DOHH2 (cell line): ENCODE results near the gene TRIM24.

Source experiments
- H3F3A ChIP-seq: fragments of 200-600 bp; sonication (generic), shearing (Covaris generic); 2 replicates; pipeline ENCODE4 v1.6.0; 2016; ENCODE audit warnings: antibody characterized with exemption, mild to moderate bottlenecking; ENCODE audit not compliant: control insufficient read depth, insufficient read depth
- H3K27ac ChIP-seq: fragments of 200-600 bp; sonication (generic); 2 replicates; pipeline ENCODE4 v1.5.1; 2014; ENCODE audit warnings: low read depth, mild to moderate bottlenecking, low read length, moderate library complexity
- H3K27me3 ChIP-seq: fragments of 200-600 bp; sonication (generic); 2 replicates; pipeline ENCODE4 v1.6.1; 2014; ENCODE audit warnings: mild to moderate bottlenecking, low read length, mixed read lengths; ENCODE audit not compliant: control insufficient read depth
- H3K36me3 ChIP-seq: fragments of 200-600 bp; sonication (generic); 2 replicates; pipeline ENCODE4 v1.6.1; 2014; ENCODE audit warnings: mild to moderate bottlenecking, low read length, moderate library complexity, mixed read lengths; ENCODE audit not compliant: control insufficient read depth
- H3K4me1 ChIP-seq: fragments of 200-600 bp; sonication (generic); 2 replicates; pipeline ENCODE4 v1.6.1; 2014; ENCODE audit warnings: mild to moderate bottlenecking, low read length, mixed read lengths; ENCODE audit not compliant: control insufficient read depth
- H3K4me2 ChIP-seq: fragments of 200-600 bp; sonication (generic); 2 replicates; pipeline ENCODE4 v1.6.0; 2014; ENCODE audit warnings: mild to moderate bottlenecking, low read length, moderate library complexity
- H3K4me3 ChIP-seq: fragments of 200-600 bp; sonication (generic); 2 replicates; pipeline ENCODE4 v1.5.1; 2014; ENCODE audit warnings: mild to moderate bottlenecking, low read length, mixed read lengths
- H3K79me2 ChIP-seq: fragments of 200-600 bp; sonication (generic); 2 replicates; pipeline ENCODE4 v1.6.1; 2014; ENCODE audit warnings: mild to moderate bottlenecking, low read length, mixed read lengths; ENCODE audit not compliant: control insufficient read depth
- H3K9me2 ChIP-seq: fragments of 200-600 bp; sonication (generic); replicated peaks from 2 replicates; pipeline ENCODE4 v1.6.1; 2014; ENCODE audit warnings: mild to moderate bottlenecking, low read length, mixed read lengths; ENCODE audit not compliant: control insufficient read depth
- H3K9me3 ChIP-seq: fragments of 200-600 bp; sonication (generic); 2 replicates; pipeline ENCODE4 v1.6.1; 2014; ENCODE audit warnings: antibody characterized with exemption, low read length, mixed read lengths; ENCODE audit not compliant: control insufficient read depth, insufficient read depth
- H4K20me1 ChIP-seq: fragments of 200-600 bp; sonication (generic); 2 replicates; pipeline ENCODE4 v1.6.0; 2014; ENCODE audit warnings: low read depth, mild to moderate bottlenecking, antibody characterized with exemption, low read length, moderate library complexity; ENCODE audit not compliant: control insufficient read depth, insufficient read depth
- EZH2phosphoT487 ChIP-seq: fragments of 200-600 bp; sonication (generic); IDR thresholded peaks from 2 replicates; pipeline ENCODE4 v1.6.1; 2017; ENCODE audit warnings: borderline replicate concordance, mild to moderate bottlenecking, antibody characterized with exemption, low read length, moderate library complexity, mixed read lengths
- TF ChIP-seq, protein P1 (sequence below): fragments of 200-600 bp; sonication (generic); IDR thresholded peaks from one replicate; pipeline ENCODE4 v1.5.1; 2014; ENCODE audit warnings: antibody characterized with exemption, mild to moderate bottlenecking, low read depth, low read length; ENCODE audit not compliant: poor library complexity, severe bottlenecking

TRIM24 gene

DNA sequence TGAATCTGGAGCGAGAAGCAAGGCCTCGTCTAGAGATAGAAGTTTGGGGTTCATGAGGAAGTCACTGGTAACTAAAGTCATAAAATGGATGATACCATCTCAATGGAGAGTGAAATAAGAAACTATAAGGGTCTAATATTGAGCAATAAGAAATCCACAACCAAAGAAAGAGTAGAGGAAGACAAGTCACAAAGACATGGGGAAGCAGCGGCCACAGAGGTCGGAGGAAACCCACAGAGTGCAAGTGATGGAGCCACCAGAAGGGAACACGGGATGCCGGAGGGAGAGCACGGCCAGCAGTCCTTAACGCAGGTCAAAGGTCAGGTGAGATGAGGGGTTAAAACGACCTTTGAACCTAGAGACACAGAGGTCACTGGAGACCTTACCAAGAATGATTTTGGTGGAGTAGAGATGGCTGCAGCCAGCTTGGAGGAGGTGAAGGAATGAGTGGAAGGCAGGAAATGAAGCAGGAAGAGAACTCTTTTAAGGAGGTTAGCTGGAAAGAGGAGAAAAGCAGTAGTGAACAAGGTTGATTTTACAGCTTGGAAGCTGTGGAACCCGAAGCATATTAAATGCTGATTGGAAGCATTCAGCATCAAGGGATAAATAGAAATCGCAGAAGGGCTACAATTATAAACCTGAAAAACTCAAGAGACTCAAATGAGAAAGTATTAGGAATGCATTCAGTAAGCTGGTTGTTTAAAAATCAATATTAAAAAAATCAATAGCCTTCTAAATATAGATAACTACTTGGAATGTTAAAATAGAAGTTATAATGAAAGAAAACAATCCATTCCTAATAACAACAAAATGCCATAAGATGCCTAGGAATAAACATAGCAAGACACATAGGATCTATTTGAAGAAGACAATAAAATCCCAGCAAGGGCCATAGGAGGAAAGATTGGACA is 147.4 kb downstream of the TRIM24 start:
- H4K20me1 ChIP-seq: no peaks in the 10 kb centered on the region
- no peaks in the 10 kb centered on the region for H3K4me1 ChIP-seq
- no peak overlapping the region for H3K4me2 ChIP-seq
- no peak for TF ChIP-seq EZH2phosphoT487
- TF ChIP-seq, protein P1, sequence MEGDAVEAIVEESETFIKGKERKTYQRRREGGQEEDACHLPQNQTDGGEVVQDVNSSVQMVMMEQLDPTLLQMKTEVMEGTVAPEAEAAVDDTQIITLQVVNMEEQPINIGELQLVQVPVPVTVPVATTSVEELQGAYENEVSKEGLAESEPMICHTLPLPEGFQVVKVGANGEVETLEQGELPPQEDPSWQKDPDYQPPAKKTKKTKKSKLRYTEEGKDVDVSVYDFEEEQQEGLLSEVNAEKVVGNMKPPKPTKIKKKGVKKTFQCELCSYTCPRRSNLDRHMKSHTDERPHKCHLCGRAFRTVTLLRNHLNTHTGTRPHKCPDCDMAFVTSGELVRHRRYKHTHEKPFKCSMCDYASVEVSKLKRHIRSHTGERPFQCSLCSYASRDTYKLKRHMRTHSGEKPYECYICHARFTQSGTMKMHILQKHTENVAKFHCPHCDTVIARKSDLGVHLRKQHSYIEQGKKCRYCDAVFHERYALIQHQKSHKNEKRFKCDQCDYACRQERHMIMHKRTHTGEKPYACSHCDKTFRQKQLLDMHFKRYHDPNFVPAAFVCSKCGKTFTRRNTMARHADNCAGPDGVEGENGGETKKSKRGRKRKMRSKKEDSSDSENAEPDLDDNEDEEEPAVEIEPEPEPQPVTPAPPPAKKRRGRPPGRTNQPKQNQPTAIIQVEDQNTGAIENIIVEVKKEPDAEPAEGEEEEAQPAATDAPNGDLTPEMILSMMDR: no peak
- H3K27ac ChIP-seq: no peak overlapping the region
- H3F3A ChIP-seq: no peaks in the 10 kb centered on the region
- H3K36me3 ChIP-seq: no peaks in the 10 kb centered on the region
- no peaks in the 10 kb centered on the region for H3K79me2 ChIP-seq
- no peaks in the 10 kb centered on the region; the same call in 1 of the 2 replicates for H3K9me3 ChIP-seq
- H3K9me2 ChIP-seq: no peaks in the 10 kb centered on the region
- peaks cover 2% of the 10 kb centered on the region; the same call in 1 of the 2 replicates for H3K27me3 ChIP-seq
- no peak overlapping the region for H3K4me3 ChIP-seq

DNA sequence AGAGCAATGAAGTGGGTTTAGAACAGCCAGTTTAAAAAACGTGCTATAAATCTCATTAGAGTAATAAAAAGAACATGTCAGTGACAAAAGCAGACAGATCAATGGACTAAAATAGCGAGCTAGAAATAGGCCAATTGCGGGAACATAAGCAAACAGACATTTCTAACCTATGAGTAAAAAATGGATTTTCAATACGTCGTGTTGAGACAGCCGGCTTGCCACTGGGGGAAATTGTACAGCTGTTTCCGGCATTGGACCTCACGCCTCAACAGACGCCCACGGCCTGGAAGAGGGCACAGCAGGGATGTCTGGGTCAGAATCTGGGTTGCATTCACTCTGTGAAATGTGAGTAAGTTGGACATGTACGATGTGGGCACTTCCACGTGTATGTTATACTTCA is 148.2 kb downstream of the TRIM24 start:
- Histone ChIP-seq H3K4me2 (no peak overlapping the region), H4K20me1 (no peaks in the 10 kb centered on the region), H3F3A (no peaks in the 10 kb centered on the region), H3K4me3 (no peak overlapping the region), H3K4me1 (no peaks in the 10 kb centered on the region), H3K27ac (no peak overlapping the region), H3K36me3 (no peaks in the 10 kb centered on the region), H3K27me3 (no peaks in the 10 kb centered on the region), H3K9me2 (no peaks in the 10 kb centered on the region), H3K79me2 (no peaks in the 10 kb centered on the region), H3K9me3 (no peaks in the 10 kb centered on the region; the same call in 1 of the 2 replicates)
- TF ChIP-seq, protein P1: no peak
- TF ChIP-seq EZH2phosphoT487: no peak

DNA sequence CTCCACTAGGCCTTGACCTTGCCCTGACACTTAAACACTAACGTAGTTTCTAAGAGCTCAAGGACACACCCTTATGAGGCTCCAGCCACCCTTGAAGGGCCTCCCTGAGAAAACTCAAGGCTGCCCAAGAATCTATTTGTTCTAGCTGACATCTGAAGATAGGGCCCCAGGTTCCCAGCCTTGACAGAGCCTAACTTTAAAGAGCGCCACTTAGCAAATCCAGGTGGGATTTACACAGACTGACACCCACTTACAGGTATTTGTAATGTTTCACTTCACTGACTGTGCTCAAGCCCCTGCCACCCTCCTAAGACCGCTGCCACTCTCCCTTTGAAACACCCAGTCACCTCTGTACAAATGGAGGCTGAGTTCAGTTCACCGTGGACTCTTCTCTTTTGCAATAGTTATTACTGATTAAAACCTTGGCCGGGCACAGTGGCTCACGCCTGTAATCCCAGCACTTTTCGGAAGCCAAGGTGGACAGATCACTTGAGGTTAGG is 150.7 kb downstream of the TRIM24 start:
- Histone ChIP-seq H3K4me1 (no peaks in the 10 kb centered on the region), H3K4me2 (no peak overlapping the region), H3K79me2 (no peaks in the 10 kb centered on the region), H3K27ac (no peak overlapping the region), H3K36me3 (no peaks in the 10 kb centered on the region), H3K27me3 (no peaks in the 10 kb centered on the region), H3K9me3 (no peaks in the 10 kb centered on the region; the same call in 1 of the 2 replicates), H3K9me2 (no peaks in the 10 kb centered on the region), H4K20me1 (no peaks in the 10 kb centered on the region), H3F3A (no peaks in the 10 kb centered on the region), H3K4me3 (no peak overlapping the region)
- no peak for TF ChIP-seq EZH2phosphoT487
- TF ChIP-seq, protein P1: no peak
